HUDEP-2 (cell line): Measurements from ENCODE around the gene HTRA1.

Experiments used
- DNase-seq, 76 experiments: peaks; one replicate each; lab custom pipeline; 2025; ENCODE audit not compliant: unreplicated experiment in 76 of 76; lab: John Stamatoyannopoulos, UW

Gene HTRA1

GRCh38 chr10:122493761-122494160 is 32.4 kb downstream of the HTRA1 start:
- no peak for DNase-seq

- DNase-seq = no peak
Measured at GRCh38 chr10:122494173-122494820, 32.9 kb downstream of the HTRA1 start.

GRCh38 chr10:122494833-122495232 is 33.5 kb downstream of the HTRA1 start:
- DNase-seq = no peak

GRCh38 chr10:122495406-122496340 is 34.3 kb downstream of the HTRA1 start:
- no peak for DNase-seq

- DNase-seq = no peak
Measured at GRCh38 chr10:122497241-122497640, 35.9 kb downstream of the HTRA1 start.

- DNase-seq = no peak
Measured at GRCh38 chr10:122498521-122498920, 37.2 kb downstream of the HTRA1 start.

- no peak for DNase-seq
Measured at GRCh38 chr10:122499012-122499411, 37.7 kb downstream of the HTRA1 start.

GRCh38 chr10:122499491-122499941 is 38.2 kb downstream of the HTRA1 start:
- DNase-seq = no peak

- DNase-seq = no peak
Measured at GRCh38 chr10:122500194-122500593, 38.8 kb downstream of the HTRA1 start.

GRCh38 chr10:122500726-122501125 is 39.4 kb downstream of the HTRA1 start:
- DNase-seq = no peak

GRCh38 chr10:122503012-122503411 is 41.7 kb downstream of the HTRA1 start:
- no peak for DNase-seq

GRCh38 chr10:122503886-122504609 is 42.7 kb downstream of the HTRA1 start:
- DNase-seq = no peak

- no peak for DNase-seq
Measured at GRCh38 chr10:122504610-122504950, 43.2 kb downstream of the HTRA1 start.

GRCh38 chr10:122505011-122505410 is 43.7 kb downstream of the HTRA1 start:
- no peak for DNase-seq

- DNase-seq = no peak
Measured at GRCh38 chr10:122505885-122506645, 44.7 kb downstream of the HTRA1 start.

GRCh38 chr10:122507616-122508015 is 46.3 kb downstream of the HTRA1 start:
- DNase-seq = no peak

GRCh38 chr10:122508021-122508420 is 46.7 kb downstream of the HTRA1 start:
- no peak for DNase-seq

- DNase-seq = no peak
Measured at GRCh38 chr10:122509323-122509722, 48.0 kb downstream of the HTRA1 start.

- no peak for DNase-seq
Measured at GRCh38 chr10:122510326-122510725, 49.0 kb downstream of the HTRA1 start.

GRCh38 chr10:122510736-122511135 is 49.4 kb downstream of the HTRA1 start:
- no peak for DNase-seq

- no peak for DNase-seq
Measured at GRCh38 chr10:122513053-122513452, 51.7 kb downstream of the HTRA1 start.
